ENCODE results near the gene SSH3. TPM values are rescaled to one million over a fixed set of nuclear protein-coding genes. Genes with fewer than 3 reads are reported as not detected.

Gene SSH3
- total RNA-seq, 4 donors from 2014 or later, result 28.2 to 51.5 (median 44.0) TPM

- Histone ChIP-seq H3K27me3 (no peaks in the 10 kb centered on the region), H3K4me1 (peaks cover 46 to 65% (median 55%) of the 10 kb centered on the region in 4 donors), H3K36me3 (no peaks in the 10 kb centered on the region), H3K9me3 (no peaks in the 10 kb centered on the region), H3K27ac (replicated peaks in 1 of 4) (peak overlapping the region; percentile 96 to 99 (median 98)), H3K4me3 (peak overlapping the region in 2 of 4 donors; percentile 76 to 84)
- WGBS, result 88% methylated on average over 6 of the region's 11 CpGs
- no peak for DNase-seq (ENCODE audit: extremely low spot score)
- intact Hi-C loops (cut with DNase I), result loop anchor here (10.0 kb wide), 1 partner anchor 153 kb away; the partner anchor contains the start of genes CDK2AP2 and PITPNM1
- TF ChIP-seq POLR2AphosphoS5 (IDR thresholded peaks at IDR 0.05) (peak; percentile 34 to 59), EP300 (IDR thresholded peaks at IDR 0.05) (no peak), CTCF (IDR thresholded peaks at IDR 0.05) (peak; percentile 87 to 98 (median 96))
Observed at GRCh38 chr11:67351275-67352005, 48.1 kb downstream of the SSH3 start.

- peaks cover 56 to 73% (median 68%) of the 10 kb centered on the region in 4 donors for H3K4me1 ChIP-seq
- intact Hi-C loops (cut with DNase I), result loop anchor here (10.0 kb wide), 1 partner anchor 152 kb away; the partner anchor contains the start of genes CDK2AP2 and PITPNM1
Observed at GRCh38 chr11:67352546-67353316, 49.4 kb downstream of the SSH3 start.

GRCh38 chr11:67353317-67354074 lies 50.2 kb downstream of the SSH3 start, which contains the start of gene POLD4:
Gene POLD4, minus strand, starts transcription at chr11:67353546. Its CDS starts 147 bp downstream, at chr11:67353399.
- TF ChIP-seq EP300 (IDR thresholded peaks at IDR 0.05) (no peak), POLR2A (IDR thresholded peaks at IDR 0.05; ENCODE audit: low read depth) (peak; percentile 78), POLR2AphosphoS5 (IDR thresholded peaks at IDR 0.05) (peak; percentile 87 to 97), CTCF (IDR thresholded peaks at IDR 0.05) (no peak)
- Histone ChIP-seq H3K4me1 (peaks cover 61 to 80% (median 75%) of the 10 kb centered on the region in 4 donors), H3K36me3 (no peaks in the 10 kb centered on the region), H3K4me3 (peak within 1 kb of the TSS; percentile 72 to 84 (median 78)), H3K9me3 (no peaks in the 10 kb centered on the region), H3K27ac (replicated peaks in 1 of 4) (peak within 1 kb of the TSS; percentile 96 to 99 (median 98)), H3K27me3 (no peaks in the 10 kb centered on the region)
- 4% methylated on average over 8 of the region's 37 CpGs for WGBS
- peak; percentile 99 for DNase-seq (ENCODE audit: extremely low spot score)
- intact Hi-C loops (cut with DNase I), result loop anchor here (10.0 kb wide), 1 partner anchor 151 kb away; the partner anchor contains the start of genes CDK2AP2 and PITPNM1

More at GRCh38 chr11:67352546-67353316, 49.4 kb downstream of the SSH3 start:
- no peaks in the 10 kb centered on the region for H3K36me3 ChIP-seq
- peak overlapping the region; percentile 96 to 99 (median 98) for H3K27ac ChIP-seq (replicated peaks in 1 of 4)
- H3K27me3 ChIP-seq, result no peaks in the 10 kb centered on the region
- WGBS, result 18% methylated on average over 7 of the region's 25 CpGs
- TF ChIP-seq POLR2A (IDR thresholded peaks at IDR 0.05; ENCODE audit: low read depth) (no peak), EP300 (IDR thresholded peaks at IDR 0.05) (no peak), CTCF (IDR thresholded peaks at IDR 0.05) (no peak), POLR2AphosphoS5 (IDR thresholded peaks at IDR 0.05) (no peak)
- H3K9me3 ChIP-seq, result no peaks in the 10 kb centered on the region
- H3K4me3 ChIP-seq, result peak overlapping the region; percentile 72 to 84 (median 78)
- no peak for DNase-seq (ENCODE audit: extremely low spot score)
